Neural progenitor cell (in vitro differentiated cells): ENCODE results near the gene HECA.

ENCODE experiments used
- CTCF ChIP-seq: fragments of 200-600 bp; sonication (generic); IDR thresholded peaks from 2 replicates; pipeline ENCODE4 v1.5.1; 2017; ENCODE audit warnings: antibody characterized with exemption, mild to moderate bottlenecking
- EZH2 ChIP-seq: fragments of 200-600 bp; sonication (generic); IDR thresholded peaks from 2 replicates; pipeline ENCODE4 v1.6.1; 2017; ENCODE audit warnings: antibody characterized with exemption, mild to moderate bottlenecking, moderate library complexity

DNA sequence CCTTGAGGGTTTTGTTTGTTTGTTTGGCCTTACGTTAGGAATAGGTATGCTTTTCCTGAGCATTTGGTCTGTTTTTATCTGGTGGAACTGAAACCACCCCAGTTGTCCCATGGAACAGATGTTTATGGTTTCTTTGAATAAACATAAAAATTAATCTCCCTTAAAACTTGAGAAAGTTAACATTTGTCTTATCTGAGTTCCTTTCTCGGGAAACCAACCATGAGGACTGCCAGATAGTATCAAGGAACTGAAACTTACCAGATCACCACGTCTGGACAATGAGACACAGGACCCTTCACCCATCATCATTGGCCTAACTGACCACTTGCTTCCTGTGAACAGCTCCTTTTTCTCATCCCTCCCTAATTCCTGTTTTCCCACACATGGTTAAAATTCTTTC lies 15.3 kb upstream of the HECA start:
- TF ChIP-seq CTCF (no peak), EZH2 (no peak)
